IMR-90 (cell line): Measurements from ENCODE around the gene MTOR.

ENCODE experiments used
- BHLHE40 ChIP-seq: fragments of 150-350 bp; IDR thresholded peaks from 2 replicates; pipeline ENCODE4 v1.6.1; 2016; ENCODE audit warnings: mild to moderate bottlenecking, low read depth, low read length
- CEBPB ChIP-seq: IDR thresholded peaks from 2 replicates; pipeline ENCODE4 v1.6.1; 2012; ENCODE audit warnings: low read depth, low read length, improper control_type of control experiment
- CHD1 ChIP-seq: IDR thresholded peaks from 2 replicates; pipeline ENCODE4 v1.6.1; 2012; ENCODE audit warnings: low read depth, low read length, improper control_type of control experiment
- MAFK ChIP-seq: IDR thresholded peaks from 2 replicates; pipeline ENCODE4 v1.6.1; 2012; ENCODE audit warnings: low read depth, low read length, improper control_type of control experiment
- MAZ ChIP-seq: IDR thresholded peaks from 2 replicates; pipeline ENCODE4 v1.6.1; 2012; ENCODE audit warnings: low read depth, mild to moderate bottlenecking, low read length, improper control_type of control experiment, moderate library complexity, borderline replicate concordance
- MXI1 ChIP-seq: IDR thresholded peaks from 2 replicates; pipeline ENCODE4 v1.6.1; 2012; ENCODE audit warnings: low read depth, mild to moderate bottlenecking, low read length, moderate library complexity, borderline replicate concordance
- NFE2L2 ChIP-seq: fragments of 150-350 bp; IDR thresholded peaks from 2 replicates; pipeline ENCODE4 v1.6.1; 2016; ENCODE audit warnings: low read depth, mild to moderate bottlenecking, low read length
- POLR2A ChIP-seq: IDR thresholded peaks from 2 replicates; pipeline ENCODE4 v1.6.1; 2012; ENCODE audit warnings: mild to moderate bottlenecking, low read depth, low read length
- RAD21 ChIP-seq: IDR thresholded peaks from 2 replicates; pipeline ENCODE4 v1.6.1; 2012; ENCODE audit warnings: low read length, improper control_type of control experiment
- RCOR1 ChIP-seq: IDR thresholded peaks from 2 replicates; pipeline ENCODE4 v1.6.1; 2012; ENCODE audit warnings: mild to moderate bottlenecking, low read length, improper control_type of control experiment; ENCODE audit not compliant: insufficient replicate concordance
- TF ChIP-seq, protein P1 (sequence below): conservative IDR thresholded peaks from 2 replicates; pipeline ENCODE4 v1.5.1; 2012; ENCODE audit warnings: mild to moderate bottlenecking, low read depth, low read length, improper control_type of control experiment
- TF ChIP-seq, protein P2 (sequence below): fragments of 150-350 bp; IDR thresholded peaks from 2 replicates; pipeline ENCODE4 v1.6.1; 2016; ENCODE audit warnings: low read depth, mild to moderate bottlenecking, low read length, moderate library complexity, borderline replicate concordance

- TF ChIP-seq, protein P1, sequence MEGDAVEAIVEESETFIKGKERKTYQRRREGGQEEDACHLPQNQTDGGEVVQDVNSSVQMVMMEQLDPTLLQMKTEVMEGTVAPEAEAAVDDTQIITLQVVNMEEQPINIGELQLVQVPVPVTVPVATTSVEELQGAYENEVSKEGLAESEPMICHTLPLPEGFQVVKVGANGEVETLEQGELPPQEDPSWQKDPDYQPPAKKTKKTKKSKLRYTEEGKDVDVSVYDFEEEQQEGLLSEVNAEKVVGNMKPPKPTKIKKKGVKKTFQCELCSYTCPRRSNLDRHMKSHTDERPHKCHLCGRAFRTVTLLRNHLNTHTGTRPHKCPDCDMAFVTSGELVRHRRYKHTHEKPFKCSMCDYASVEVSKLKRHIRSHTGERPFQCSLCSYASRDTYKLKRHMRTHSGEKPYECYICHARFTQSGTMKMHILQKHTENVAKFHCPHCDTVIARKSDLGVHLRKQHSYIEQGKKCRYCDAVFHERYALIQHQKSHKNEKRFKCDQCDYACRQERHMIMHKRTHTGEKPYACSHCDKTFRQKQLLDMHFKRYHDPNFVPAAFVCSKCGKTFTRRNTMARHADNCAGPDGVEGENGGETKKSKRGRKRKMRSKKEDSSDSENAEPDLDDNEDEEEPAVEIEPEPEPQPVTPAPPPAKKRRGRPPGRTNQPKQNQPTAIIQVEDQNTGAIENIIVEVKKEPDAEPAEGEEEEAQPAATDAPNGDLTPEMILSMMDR, result no peak
- TF ChIP-seq POLR2A (no peak), RAD21 (no peak), MAFK (no peak), BHLHE40 (no peak), CEBPB (no peak), MAZ (no peak), MXI1 (no peak), NFE2L2 (no peak), CHD1 (no peak), RCOR1 (no peak)
- TF ChIP-seq, protein P2, sequence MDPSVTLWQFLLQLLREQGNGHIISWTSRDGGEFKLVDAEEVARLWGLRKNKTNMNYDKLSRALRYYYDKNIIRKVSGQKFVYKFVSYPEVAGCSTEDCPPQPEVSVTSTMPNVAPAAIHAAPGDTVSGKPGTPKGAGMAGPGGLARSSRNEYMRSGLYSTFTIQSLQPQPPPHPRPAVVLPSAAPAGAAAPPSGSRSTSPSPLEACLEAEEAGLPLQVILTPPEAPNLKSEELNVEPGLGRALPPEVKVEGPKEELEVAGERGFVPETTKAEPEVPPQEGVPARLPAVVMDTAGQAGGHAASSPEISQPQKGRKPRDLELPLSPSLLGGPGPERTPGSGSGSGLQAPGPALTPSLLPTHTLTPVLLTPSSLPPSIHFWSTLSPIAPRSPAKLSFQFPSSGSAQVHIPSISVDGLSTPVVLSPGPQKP, result no peak
These were observed 84.0 kb downstream of the MTOR start for GRCh38 chr1:11178021-11179015.
